SK-N-SH (cell line): ENCODE data around the gene HOXB5. TPM values are rescaled to one million over a fixed set of nuclear protein-coding genes. Genes with fewer than 3 reads are reported as not detected.

ENCODE experiments used
- CTCF ChIA-PET: fragments of 300-600, 350-600 bp; formaldehyde crosslinking; extraction: SDS; loops from one replicate; lab custom pipeline; 2021; lab: Yijun Ruan, JAX
- POLR2A ChIA-PET: fragments of 350-600 bp; sonication (Branson Sonifier 250); formaldehyde crosslinking; extraction: SDS; loops from one replicate; lab custom pipeline; 2020; ENCODE audit warnings: antibody characterized with exemption, inconsistent platforms; lab: Yijun Ruan, JAX
- DNase-seq: peaks from one replicate; pipeline ENCODE4 v3.0.0; 2012
- H2AFZ ChIP-seq: fragments of 200-600 bp; sonication (generic); 2 replicates; pipeline ENCODE4 v1.8.1; 2016; ENCODE audit warnings: antibody characterized with exemption, mild to moderate bottlenecking, low read depth
- H3F3A ChIP-seq: fragments of 200-600 bp; sonication (generic); replicated peaks from 2 replicates; pipeline ENCODE3; 2016; ENCODE audit warnings: antibody characterized with exemption, mild to moderate bottlenecking; ENCODE audit not compliant: insufficient read depth
- H3K27ac ChIP-seq, 2 experiments: fragments of 200-500 bp in 1 of 2; fragments of 200-600 bp in 1 of 2; sonication (Bioruptor generic) in 1 of 2; sonication (generic), shearing (Covaris generic) in 1 of 2; 2 replicates each; pipeline versions ENCODE4 v1.5.1 to v1.6.1; 2014 to 2016; ENCODE audit warnings: low read depth in 2 of 2, inconsistent platforms in 1 of 2, low read length in 1 of 2, mild to moderate bottlenecking in 1 of 2, mixed read lengths in 1 of 2
- H3K27me3 ChIP-seq: fragments of 200-600 bp; sonication (generic), shearing (Covaris generic); 2 replicates; pipeline ENCODE4 v1.6.1; 2016; ENCODE audit warnings: mixed run types; ENCODE audit not compliant: insufficient read depth
- H3K36me3 ChIP-seq, 2 experiments: fragments of 200-500 bp in 1 of 2; fragments of 200-600 bp in 1 of 2; sonication (Bioruptor generic) in 1 of 2; sonication (generic) in 1 of 2; replicated peaks in 1 of 2; 2 replicates each; pipeline versions ENCODE3 to v1.5.1; 2014 to 2016; ENCODE audit warnings: low read length in 1 of 2, mild to moderate bottlenecking in 1 of 2; ENCODE audit not compliant: insufficient read depth in 2 of 2, control insufficient read depth in 1 of 2
- H3K4me1 ChIP-seq, 2 experiments: fragments of 200-500 bp in 1 of 2; fragments of 200-600 bp in 1 of 2; sonication (Bioruptor generic) in 1 of 2; sonication (generic), shearing (Covaris generic) in 1 of 2; 2 replicates each; pipeline versions ENCODE4 v1.5.1 to v1.6.1; 2014 to 2016; ENCODE audit warnings: low read depth in 1 of 2, low read length in 1 of 2, mixed run types in 1 of 2; ENCODE audit not compliant: insufficient read depth in 2 of 2, control insufficient read depth in 1 of 2
- H3K4me2 ChIP-seq: fragments of 200-600 bp; sonication (generic), shearing (Covaris generic); 2 replicates; pipeline ENCODE4 v1.6.1; 2017; ENCODE audit warnings: mixed run types
- H3K4me3 ChIP-seq, 2 experiments: fragments of 200-500 bp in 1 of 2; fragments of 200-600 bp in 1 of 2; sonication (Bioruptor generic) in 1 of 2; sonication (generic), shearing (Covaris generic) in 1 of 2; 2 replicates each; pipeline versions ENCODE4 v1.5.1 to v1.8.1; 2014 to 2016; ENCODE audit warnings: low read depth in 2 of 2, inconsistent platforms in 1 of 2, low read length in 1 of 2, mild to moderate bottlenecking in 1 of 2, mixed read lengths in 1 of 2, moderate library complexity in 1 of 2
- H3K79me2 ChIP-seq: fragments of 200-600 bp; sonication (generic); 2 replicates; pipeline ENCODE4 v1.8.1; 2017; ENCODE audit warnings: mild to moderate bottlenecking; ENCODE audit not compliant: insufficient read depth
- H3K9ac ChIP-seq: fragments of 200-600 bp; sonication (generic); 2 replicates; pipeline ENCODE4 v1.6.1; 2017; ENCODE audit warnings: mixed run types
- H3K9me2 ChIP-seq: fragments of 200-600 bp; sonication (generic); 2 replicates; pipeline ENCODE4 v1.6.1; 2017; ENCODE audit warnings: mixed run types
- H3K9me3 ChIP-seq: fragments of 200-600 bp; sonication (generic); 2 replicates; pipeline ENCODE4 v1.6.1; 2017; ENCODE audit warnings: mixed run types, mild to moderate bottlenecking, moderate library complexity
- H4K20me1 ChIP-seq: fragments of 200-600 bp; sonication (generic); 2 replicates; pipeline ENCODE4 v1.6.1; 2017; ENCODE audit warnings: mild to moderate bottlenecking, mixed run types; ENCODE audit not compliant: insufficient read depth
- FOXJ3 ChIP-seq: sonication (generic); formaldehyde crosslinking; IDR thresholded peaks from 2 replicates; pipeline ENCODE4 v1.5.1; 2020; ENCODE audit warnings: mild to moderate bottlenecking, missing genetic modification reagents
- GABPA ChIP-seq: IDR thresholded peaks from 2 replicates; pipeline ENCODE4 v1.4.0; 2012; ENCODE audit warnings: low read depth, mild to moderate bottlenecking
- JUND ChIP-seq: IDR thresholded peaks from 2 replicates; pipeline ENCODE4 v1.4.0; 2012
- NRF1 ChIP-seq: IDR thresholded peaks from 2 replicates; pipeline ENCODE4 v1.6.1; 2012; ENCODE audit warnings: low read depth, mild to moderate bottlenecking, low read length
- RCOR1 ChIP-seq: fragments of 150-350 bp; IDR thresholded peaks from 2 replicates; pipeline ENCODE4 v1.6.1; 2017; ENCODE audit warnings: antibody characterized with exemption, low read length
- RXRA ChIP-seq: IDR thresholded peaks from 2 replicates; pipeline ENCODE4 v1.4.0; 2012; ENCODE audit warnings: low read depth, mild to moderate bottlenecking, borderline replicate concordance
- TEAD4 ChIP-seq: IDR thresholded peaks from 2 replicates; pipeline ENCODE4 v1.4.0; 2012; ENCODE audit warnings: mild to moderate bottlenecking, borderline replicate concordance; ENCODE audit not compliant: insufficient read depth
- WGBS: methylation state at CpG from one replicate; pipeline ENCODE4 v1.1.6; 2017; ENCODE audit warnings: low lambda C conversion rate; 5-methylcytosine and 5-hydroxymethylcytosine counted together
- polyA plus RNA-seq, 3 experiments: library from polyadenylated mRNA; depleted of rRNA; stranded (reverse); fragments of >200 nt; gene quantifications; 2 replicates each; pipeline ENCODE4 v1.2.3, GENCODE V29; 2012
- TF ChIP-seq, protein P1 (sequence below): IDR thresholded peaks from 2 replicates; pipeline ENCODE4 v1.4.0; 2012; ENCODE audit warnings: low read depth
- TF ChIP-seq, protein P2 (sequence below): IDR thresholded peaks from 2 replicates; pipeline ENCODE4 v1.6.1; 2012; ENCODE audit warnings: mild to moderate bottlenecking, low read depth, low read length, moderate library complexity
- TF ChIP-seq, protein P3 (sequence below): IDR thresholded peaks from 2 replicates; pipeline ENCODE4; 2012
- TF ChIP-seq, protein P4 (sequence below): fragments of 150-350 bp; IDR thresholded peaks from 2 replicates; pipeline ENCODE4 v1.6.1; 2017; ENCODE audit warnings: antibody characterized with exemption, low read length, low read depth, borderline replicate concordance

Gene HOXB5
- polyA plus RNA-seq, 1 of the 3 experiments (the other 2 are of a cell fraction) = not detected

DNA sequence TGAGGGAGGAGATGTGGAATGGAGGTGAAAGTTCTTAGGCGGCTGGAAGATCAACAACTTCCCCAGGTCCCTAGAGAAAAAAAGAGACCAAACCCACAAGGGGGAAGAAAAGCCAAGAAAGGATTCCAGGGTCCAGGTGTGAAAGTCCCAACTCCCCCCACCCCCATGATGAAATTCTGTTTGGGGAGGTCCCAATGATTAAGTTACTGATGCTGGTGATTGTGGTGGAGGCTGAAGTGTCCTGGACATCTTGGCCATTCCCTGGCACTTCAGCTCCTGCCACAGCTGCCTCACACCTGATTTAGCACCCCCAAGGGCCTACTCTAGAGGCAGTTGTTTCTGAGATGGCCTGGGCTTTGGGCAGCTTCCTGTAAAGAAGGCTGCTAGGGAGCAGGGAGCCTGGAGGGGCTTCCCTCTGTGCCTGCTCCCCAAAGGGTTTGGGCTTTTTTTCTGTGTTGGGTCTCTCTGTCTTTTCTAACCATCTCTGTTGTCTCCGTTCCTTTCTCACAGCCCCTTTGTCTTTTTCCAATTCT lies 28.5 kb downstream of the HOXB5 start:
- H3K9me2 ChIP-seq = no peaks in the 10 kb centered on the region
- H3K4me2 ChIP-seq = no peak overlapping the region
- WGBS = 18% methylated on average over 2 of the region's 2 CpGs
- no peaks in the 10 kb centered on the region for H3K36me3 ChIP-seq
- H3K9me3 ChIP-seq = no peaks in the 10 kb centered on the region
- peaks cover 0 to 2% of the 10 kb centered on the region in 2 experiments; a peak in 1 of 4 replicates for H3K4me1 ChIP-seq
- no peak for DNase-seq
- H3K27ac ChIP-seq = no peak overlapping the region
- H3F3A ChIP-seq = no peaks in the 10 kb centered on the region
- TF ChIP-seq TEAD4 = no peak
- no peak for TF ChIP-seq GABPA
- TF ChIP-seq, protein P1, sequence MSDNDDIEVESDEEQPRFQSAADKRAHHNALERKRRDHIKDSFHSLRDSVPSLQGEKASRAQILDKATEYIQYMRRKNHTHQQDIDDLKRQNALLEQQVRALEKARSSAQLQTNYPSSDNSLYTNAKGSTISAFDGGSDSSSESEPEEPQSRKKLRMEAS = no peak
- TF ChIP-seq, protein P2, sequence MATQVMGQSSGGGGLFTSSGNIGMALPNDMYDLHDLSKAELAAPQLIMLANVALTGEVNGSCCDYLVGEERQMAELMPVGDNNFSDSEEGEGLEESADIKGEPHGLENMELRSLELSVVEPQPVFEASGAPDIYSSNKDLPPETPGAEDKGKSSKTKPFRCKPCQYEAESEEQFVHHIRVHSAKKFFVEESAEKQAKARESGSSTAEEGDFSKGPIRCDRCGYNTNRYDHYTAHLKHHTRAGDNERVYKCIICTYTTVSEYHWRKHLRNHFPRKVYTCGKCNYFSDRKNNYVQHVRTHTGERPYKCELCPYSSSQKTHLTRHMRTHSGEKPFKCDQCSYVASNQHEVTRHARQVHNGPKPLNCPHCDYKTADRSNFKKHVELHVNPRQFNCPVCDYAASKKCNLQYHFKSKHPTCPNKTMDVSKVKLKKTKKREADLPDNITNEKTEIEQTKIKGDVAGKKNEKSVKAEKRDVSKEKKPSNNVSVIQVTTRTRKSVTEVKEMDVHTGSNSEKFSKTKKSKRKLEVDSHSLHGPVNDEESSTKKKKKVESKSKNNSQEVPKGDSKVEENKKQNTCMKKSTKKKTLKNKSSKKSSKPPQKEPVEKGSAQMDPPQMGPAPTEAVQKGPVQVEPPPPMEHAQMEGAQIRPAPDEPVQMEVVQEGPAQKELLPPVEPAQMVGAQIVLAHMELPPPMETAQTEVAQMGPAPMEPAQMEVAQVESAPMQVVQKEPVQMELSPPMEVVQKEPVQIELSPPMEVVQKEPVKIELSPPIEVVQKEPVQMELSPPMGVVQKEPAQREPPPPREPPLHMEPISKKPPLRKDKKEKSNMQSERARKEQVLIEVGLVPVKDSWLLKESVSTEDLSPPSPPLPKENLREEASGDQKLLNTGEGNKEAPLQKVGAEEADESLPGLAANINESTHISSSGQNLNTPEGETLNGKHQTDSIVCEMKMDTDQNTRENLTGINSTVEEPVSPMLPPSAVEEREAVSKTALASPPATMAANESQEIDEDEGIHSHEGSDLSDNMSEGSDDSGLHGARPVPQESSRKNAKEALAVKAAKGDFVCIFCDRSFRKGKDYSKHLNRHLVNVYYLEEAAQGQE = no peak
- TF ChIP-seq JUND = no peak
- TF ChIP-seq, protein P3, sequence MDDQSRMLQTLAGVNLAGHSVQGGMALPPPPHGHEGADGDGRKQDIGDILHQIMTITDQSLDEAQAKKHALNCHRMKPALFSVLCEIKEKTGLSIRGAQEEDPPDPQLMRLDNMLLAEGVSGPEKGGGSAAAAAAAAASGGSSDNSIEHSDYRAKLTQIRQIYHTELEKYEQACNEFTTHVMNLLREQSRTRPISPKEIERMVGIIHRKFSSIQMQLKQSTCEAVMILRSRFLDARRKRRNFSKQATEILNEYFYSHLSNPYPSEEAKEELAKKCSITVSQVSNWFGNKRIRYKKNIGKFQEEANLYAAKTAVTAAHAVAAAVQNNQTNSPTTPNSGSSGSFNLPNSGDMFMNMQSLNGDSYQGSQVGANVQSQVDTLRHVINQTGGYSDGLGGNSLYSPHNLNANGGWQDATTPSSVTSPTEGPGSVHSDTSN = no peak
- TF ChIP-seq RXRA = no peak
- no peak for TF ChIP-seq RCOR1
- TF ChIP-seq, protein P4, sequence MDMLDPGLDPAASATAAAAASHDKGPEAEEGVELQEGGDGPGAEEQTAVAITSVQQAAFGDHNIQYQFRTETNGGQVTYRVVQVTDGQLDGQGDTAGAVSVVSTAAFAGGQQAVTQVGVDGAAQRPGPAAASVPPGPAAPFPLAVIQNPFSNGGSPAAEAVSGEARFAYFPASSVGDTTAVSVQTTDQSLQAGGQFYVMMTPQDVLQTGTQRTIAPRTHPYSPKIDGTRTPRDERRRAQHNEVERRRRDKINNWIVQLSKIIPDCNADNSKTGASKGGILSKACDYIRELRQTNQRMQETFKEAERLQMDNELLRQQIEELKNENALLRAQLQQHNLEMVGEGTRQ = no peak
- no peak for TF ChIP-seq FOXJ3 (CRISPR knock-in tag)
- no peak for TF ChIP-seq NRF1
- H4K20me1 ChIP-seq = peaks cover 10% of the 10 kb centered on the region; the same call in 1 of the 2 replicates
- H2AFZ ChIP-seq = no peak overlapping the region
- H3K79me2 ChIP-seq = no peaks in the 10 kb centered on the region
- POLR2A ChIA-PET = no interaction called here
- H3K4me3 ChIP-seq = no peak overlapping the region
- peaks cover 97% of the 10 kb centered on the region for H3K27me3 ChIP-seq
- CTCF ChIA-PET = interaction anchor here (1.0 to 1.1 kb wide), 2 partner anchors 53 to 73 kb away, joined by 3 read pairs; no protein-coding TSS in a partner anchor
- no peak overlapping the region for H3K9ac ChIP-seq
